Loucy (cell line): ENCODE data around the gene HECTD1.
"Not testable (repeated sequence)": the region's sequence is repeated elsewhere in the genome, so short reads cannot be mapped to it uniquely, and the experiment has no call there.

Experiments used
- H2AFZ ChIP-seq: fragments of 200-600 bp; sonication (generic); 2 replicates; pipeline ENCODE4 v1.6.0; 2016; ENCODE audit warnings: antibody characterized with exemption, mild to moderate bottlenecking, low read length, moderate library complexity
- H3F3A ChIP-seq: fragments of 200-600 bp; 2 replicates; pipeline ENCODE4 v1.6.0; 2016; ENCODE audit warnings: antibody characterized with exemption, low read depth, mild to moderate bottlenecking
- H3K27me3 ChIP-seq: fragments of 200-600 bp; sonication (generic); 2 replicates; pipeline ENCODE4 v1.6.1; 2014; ENCODE audit warnings: low read length, mild to moderate bottlenecking; ENCODE audit not compliant: insufficient read depth, poor library complexity, severe bottlenecking
- H3K36me3 ChIP-seq: fragments of 200-600 bp; sonication (generic); 2 replicates; pipeline ENCODE4 v1.6.1; 2016; ENCODE audit warnings: low read length; ENCODE audit not compliant: insufficient read depth
- H3K4me1 ChIP-seq: fragments of 200-600 bp; sonication (generic); 2 replicates; pipeline ENCODE4 v1.5.1; 2014; ENCODE audit warnings: low read length, mild to moderate bottlenecking; ENCODE audit not compliant: insufficient read depth, poor library complexity, severe bottlenecking
- H3K4me2 ChIP-seq: fragments of 200-600 bp; sonication (generic); 2 replicates; pipeline ENCODE4 v1.6.0; 2014; ENCODE audit warnings: antibody characterized with exemption, low read length, low read depth, mild to moderate bottlenecking; ENCODE audit not compliant: poor library complexity, severe bottlenecking
- H3K4me3 ChIP-seq: fragments of 200-600 bp; sonication (generic); 2 replicates; pipeline ENCODE4 v1.5.1; 2014; ENCODE audit warnings: low read length, mild to moderate bottlenecking, mixed read lengths; ENCODE audit not compliant: poor library complexity, severe bottlenecking
- H3K79me2 ChIP-seq: fragments of 200-600 bp; sonication (generic); 2 replicates; pipeline ENCODE4 v1.6.1; 2014; ENCODE audit warnings: low read length; ENCODE audit not compliant: insufficient read depth
- H3K9ac ChIP-seq: fragments of 200-600 bp; sonication (generic); 2 replicates; pipeline ENCODE4 v1.6.0; 2014; ENCODE audit warnings: mild to moderate bottlenecking, low read depth, low read length, moderate library complexity; ENCODE audit not compliant: poor library complexity, severe bottlenecking
- H3K9me2 ChIP-seq: fragments of 200-600 bp; sonication (generic); replicated peaks from 2 replicates; pipeline ENCODE4 v1.6.1; 2016; ENCODE audit warnings: low read depth, low read length, mixed read lengths
- H3K9me3 ChIP-seq: fragments of 200-600 bp; sonication (generic); 2 replicates; pipeline ENCODE4 v1.6.1; 2014; ENCODE audit warnings: mild to moderate bottlenecking, antibody characterized with exemption, low read length, low read depth; ENCODE audit not compliant: insufficient read depth
- H4K20me1 ChIP-seq: fragments of 200-600 bp; sonication (generic); 2 replicates; pipeline ENCODE4 v1.6.0; 2014; ENCODE audit warnings: antibody characterized with exemption, low read length, mild to moderate bottlenecking; ENCODE audit not compliant: insufficient read depth, poor library complexity, severe bottlenecking
- CTCF ChIP-seq: fragments of 200-600 bp; sonication (generic); conservative IDR thresholded peaks from 2 replicates; pipeline ENCODE4 v1.5.1; 2014; ENCODE audit warnings: mild to moderate bottlenecking, antibody characterized with exemption, low read length
- EZH2phosphoT487 ChIP-seq: fragments of 200-600 bp; IDR thresholded peaks from 2 replicates; pipeline ENCODE4 v1.6.1; 2018; ENCODE audit warnings: antibody characterized with exemption, mild to moderate bottlenecking, moderate library complexity, borderline replicate concordance

Gene HECTD1

GRCh38 chr14:31207755-31208545 lies at the start of gene HECTD1:
Gene HECTD1, minus strand, starts transcription at chr14:31207793. Its CDS starts 1,857 bp downstream, at chr14:31205936.
- Histone ChIP-seq H3K79me2 (peaks cover 44% of the 10 kb centered on the region), H3K27me3 (no peaks in the 10 kb centered on the region), H3F3A (peaks cover 16% of the 10 kb centered on the region), H4K20me1 (peaks cover 38% of the 10 kb centered on the region), H3K4me2 (peak within 1 kb of the TSS; percentile 94), H3K9me3 (no peaks in the 10 kb centered on the region), H2AFZ (peak within 1 kb of the TSS; percentile 94), H3K4me3 (peak within 1 kb of the TSS; percentile 91), H3K9me2 (no peaks in the 10 kb centered on the region), H3K4me1 (peaks cover 25% of the 10 kb centered on the region), H3K9ac (peak within 1 kb of the TSS; percentile 95), H3K36me3 (no peaks in the 10 kb centered on the region)
- peak; percentile 65 for TF ChIP-seq CTCF
- no peak for TF ChIP-seq EZH2phosphoT487

- H3K4me3 ChIP-seq, result no peak overlapping the region
- H3K9me2 ChIP-seq, result no peaks in the 10 kb centered on the region
- no peak overlapping the region for H2AFZ ChIP-seq
- no peaks in the 10 kb centered on the region for H3F3A ChIP-seq
- TF ChIP-seq CTCF (no peak), EZH2phosphoT487 (no peak)
- H3K9me3 ChIP-seq, result no peaks in the 10 kb centered on the region
- no peaks in the 10 kb centered on the region for H3K36me3 ChIP-seq
- no peak overlapping the region for H3K9ac ChIP-seq
- H3K4me2 ChIP-seq, result no peak overlapping the region
- H4K20me1 ChIP-seq, result no peaks in the 10 kb centered on the region
- no peaks in the 10 kb centered on the region for H3K27me3 ChIP-seq
- H3K4me1 ChIP-seq, result no peaks in the 10 kb centered on the region
- no peaks in the 10 kb centered on the region for H3K79me2 ChIP-seq
These were observed 49.6 kb upstream of the HECTD1 start for GRCh38 chr14:31257244-31257553.

GRCh38 chr14:31256534-31257243 lies 49.1 kb upstream of the HECTD1 start:
- Histone ChIP-seq H3K4me2 (no peak overlapping the region), H3K9me3 (no peaks in the 10 kb centered on the region), H3K4me3 (no peak overlapping the region), H3K36me3 (no peaks in the 10 kb centered on the region), H3F3A (no peaks in the 10 kb centered on the region), H3K9me2 (no peaks in the 10 kb centered on the region), H3K79me2 (no peaks in the 10 kb centered on the region), H4K20me1 (no peaks in the 10 kb centered on the region), H2AFZ (no peak overlapping the region), H3K9ac (no peak overlapping the region), H3K4me1 (no peaks in the 10 kb centered on the region), H3K27me3 (no peaks in the 10 kb centered on the region)
- no peak for TF ChIP-seq EZH2phosphoT487
- no peak for TF ChIP-seq CTCF

- not testable (repeated sequence) for H3K4me3 ChIP-seq, H3K4me2 ChIP-seq, H4K20me1 ChIP-seq, H3K9ac ChIP-seq, H3K79me2 ChIP-seq, H3K36me3 ChIP-seq, H3K27me3 ChIP-seq, H3F3A ChIP-seq, H2AFZ ChIP-seq, H3K9me3 ChIP-seq, H3K9me2 ChIP-seq, H3K4me1 ChIP-seq
These were observed 48.3 kb upstream of the HECTD1 start for GRCh38 chr14:31255918-31256317.
